ENCODE data around the gene SCN8A.
"Not testable (repeated sequence)": the region's sequence is repeated elsewhere in the genome, so short reads cannot be mapped to it uniquely, and the experiment has no call there.

The SCN8A gene

GRCh38 chr12:51622564-51622963 is 31.5 kb downstream of the SCN8A start:
- no peak for DNase-seq (ENCODE audit: low read depth in 2 of 2, low spot score in 1 of 2)

- no peak for DNase-seq (ENCODE audit: low read depth in 2 of 2, low spot score in 1 of 2)
These were observed 34.3 kb downstream of the SCN8A start for GRCh38 chr12:51625370-51625769.

- DNase-seq (ENCODE audit: low read depth in 2 of 2, low spot score in 1 of 2): no peak
These were observed 35.1 kb downstream of the SCN8A start for GRCh38 chr12:51626115-51626514.

GRCh38 chr12:51626629-51627028 is 35.6 kb downstream of the SCN8A start:
- no peak for DNase-seq (ENCODE audit: low read depth in 2 of 2, low spot score in 1 of 2)

- DNase-seq (ENCODE audit: low read depth in 2 of 2, low spot score in 1 of 2): no peak
These were observed 39.3 kb downstream of the SCN8A start for GRCh38 chr12:51630256-51630880.

GRCh38 chr12:51630986-51631385 is 40.0 kb downstream of the SCN8A start:
- DNase-seq (ENCODE audit: low read depth in 2 of 2, low spot score in 1 of 2): no peak

- DNase-seq (ENCODE audit: low read depth in 2 of 2, low spot score in 1 of 2): no peak
These were observed 40.6 kb downstream of the SCN8A start for GRCh38 chr12:51631591-51631990.

GRCh38 chr12:51632623-51633022 is 41.6 kb downstream of the SCN8A start:
- DNase-seq (ENCODE audit: low read depth in 2 of 2, low spot score in 1 of 2): no peak

GRCh38 chr12:51635346-51635745 is 44.3 kb downstream of the SCN8A start:
- no peak for DNase-seq (ENCODE audit: low read depth in 2 of 2, low spot score in 1 of 2)

GRCh38 chr12:51636581-51636980 is 45.5 kb downstream of the SCN8A start:
- DNase-seq (ENCODE audit: low read depth in 2 of 2, low spot score in 1 of 2): no peak

GRCh38 chr12:51636986-51637385 is 46.0 kb downstream of the SCN8A start:
- DNase-seq (ENCODE audit: low read depth in 2 of 2, low spot score in 1 of 2): no peak

- DNase-seq (ENCODE audit: low read depth in 2 of 2, low spot score in 1 of 2): no peak
These were observed 48.3 kb downstream of the SCN8A start for GRCh38 chr12:51639361-51639760.

- no peak for DNase-seq (ENCODE audit: low read depth in 2 of 2, low spot score in 1 of 2)
These were observed 51.3 kb downstream of the SCN8A start for GRCh38 chr12:51642286-51642685.

- DNase-seq (ENCODE audit: low read depth in 2 of 2, low spot score in 1 of 2): no peak
These were observed 52.9 kb downstream of the SCN8A start for GRCh38 chr12:51643951-51644350.

- DNase-seq (ENCODE audit: low read depth in 2 of 2, low spot score in 1 of 2): not testable (repeated sequence)
These were observed 53.7 kb downstream of the SCN8A start for GRCh38 chr12:51644691-51645090.

GRCh38 chr12:51645961-51646360 is 54.9 kb downstream of the SCN8A start:
- DNase-seq (ENCODE audit: low read depth in 2 of 2, low spot score in 1 of 2): no peak

- no peak for DNase-seq (ENCODE audit: low read depth in 2 of 2, low spot score in 1 of 2)
These were observed 56.6 kb downstream of the SCN8A start for GRCh38 chr12:51647647-51648046.

- no peak for DNase-seq (ENCODE audit: low read depth in 2 of 2, low spot score in 1 of 2)
These were observed 62.4 kb downstream of the SCN8A start for GRCh38 chr12:51653431-51653830.

GRCh38 chr12:51661199-51661598 is 70.2 kb downstream of the SCN8A start:
- no peak for DNase-seq (ENCODE audit: low read depth in 2 of 2, low spot score in 1 of 2)

- no peak for DNase-seq (ENCODE audit: low read depth in 2 of 2, low spot score in 1 of 2)
These were observed 70.8 kb downstream of the SCN8A start for GRCh38 chr12:51661836-51662235.

GRCh38 chr12:51662728-51663154 is 71.7 kb downstream of the SCN8A start:
- DNase-seq (ENCODE audit: low read depth in 2 of 2, low spot score in 1 of 2): no peak

GRCh38 chr12:51663390-51663789 is 72.4 kb downstream of the SCN8A start:
- DNase-seq (ENCODE audit: low read depth in 2 of 2, low spot score in 1 of 2): no peak

GRCh38 chr12:51666696-51667095 is 75.7 kb downstream of the SCN8A start:
- DNase-seq (ENCODE audit: low read depth in 2 of 2, low spot score in 1 of 2): no peak

GRCh38 chr12:51667269-51667668 is 76.2 kb downstream of the SCN8A start:
- DNase-seq (ENCODE audit: low read depth in 2 of 2, low spot score in 1 of 2): no peak

Data from stimulated activated CD8-positive, alpha-beta memory T cell treated with anti-CD3 and anti-CD28 coated beads, Interleukin-4, amount 100 ng/mL, for 4 hours (primary cell).